Stimulated activated CD4-positive, alpha-beta T cell treated with anti-CD3 and anti-CD28 coated beads, Interleukin-15, amount 100 ng/mL, for 1 hour (primary cell): ENCODE measurements around the gene CDC123.
"Not testable (repeated sequence)": the region's sequence is repeated elsewhere in the genome, so short reads cannot be mapped to it uniquely, and the experiment has no call there.

Source experiments
- DNase-seq, 2 donors: peaks; one replicate each; pipeline ENCODE4 v3.0.0-alpha.2; 2020; ENCODE audit warnings: low read depth in 1 of 2, low spot score in 1 of 2

CDC123 gene

GRCh38 chr10:12297784-12298183 lies 101.8 kb downstream of the CDC123 start:
- DNase-seq = not testable (repeated sequence)

GRCh38 chr10:12299222-12299965 lies 103.4 kb downstream of the CDC123 start:
- DNase-seq = no peak
